GM19035 (cell line): ENCODE measurements around the gene PTMA.
"Not testable (repeated sequence)": the region's sequence is repeated elsewhere in the genome, so short reads cannot be mapped to it uniquely, and the experiment has no call there.

ENCODE experiments used
- ATAC-seq: cut with Tn5 transposase; IDR thresholded peaks from one replicate; pipeline ENCODE4 v1.9.1; 2021; ENCODE audit not compliant: unreplicated experiment

The PTMA gene

DNA sequence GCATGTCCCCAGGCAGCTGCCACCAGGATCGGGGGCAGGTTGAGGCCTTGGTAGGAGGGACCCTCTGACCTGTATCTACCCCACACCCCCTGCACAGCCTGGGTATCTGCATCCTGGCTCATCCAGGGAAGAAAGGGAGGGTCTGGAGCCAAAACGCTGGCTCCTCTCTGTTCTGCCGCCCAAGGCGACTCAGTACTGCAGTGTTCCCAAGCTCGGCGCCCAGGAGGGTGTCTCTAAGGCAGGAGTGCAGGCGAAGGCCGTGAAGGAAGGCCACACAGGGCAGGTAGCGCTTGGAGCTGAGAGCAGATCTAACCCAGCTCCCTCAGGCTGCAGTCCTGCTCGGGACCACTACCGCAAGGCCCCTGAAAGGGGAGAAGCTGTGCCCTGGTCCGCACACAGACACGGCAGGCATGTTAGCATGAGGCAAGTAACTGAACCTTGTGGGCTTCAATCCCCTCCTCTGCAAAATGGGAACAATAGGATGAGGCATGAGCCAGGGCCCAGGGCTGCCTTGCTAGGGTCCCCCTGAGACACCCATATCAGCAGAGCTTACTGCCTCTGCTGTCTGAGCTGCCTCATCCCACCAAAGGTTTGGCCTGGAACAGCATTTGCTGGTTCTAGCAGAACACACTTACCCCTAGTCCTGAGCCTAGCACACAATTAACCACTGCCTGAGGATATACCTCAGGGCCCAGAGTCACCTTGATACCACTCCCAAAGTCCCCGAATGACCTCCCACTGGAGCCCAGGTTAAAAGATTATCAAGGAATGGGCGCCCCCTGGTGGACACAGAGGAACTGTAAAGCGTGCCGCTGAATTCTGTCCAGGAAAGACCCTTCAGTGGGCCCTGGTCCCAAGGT, 6.5 kb downstream of the PTMA start:
- ATAC-seq = no peak

DNA sequence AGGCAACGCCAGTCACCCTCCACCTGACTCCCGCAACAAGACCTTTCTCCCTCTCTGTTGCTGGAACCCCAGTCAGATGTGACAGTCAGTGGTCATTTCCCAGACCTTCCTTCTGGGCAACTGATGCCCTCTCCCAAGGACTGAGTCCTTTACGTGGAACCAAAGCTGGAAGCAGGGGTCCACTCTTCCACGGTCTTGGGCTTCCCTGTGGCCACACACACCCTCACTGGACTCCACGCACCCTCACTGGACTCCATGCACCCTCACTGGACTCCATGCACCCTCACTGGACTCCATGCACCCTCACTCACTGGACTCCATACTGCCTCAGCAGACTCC, 7.1 kb downstream of the PTMA start:
- no peak for ATAC-seq

DNA sequence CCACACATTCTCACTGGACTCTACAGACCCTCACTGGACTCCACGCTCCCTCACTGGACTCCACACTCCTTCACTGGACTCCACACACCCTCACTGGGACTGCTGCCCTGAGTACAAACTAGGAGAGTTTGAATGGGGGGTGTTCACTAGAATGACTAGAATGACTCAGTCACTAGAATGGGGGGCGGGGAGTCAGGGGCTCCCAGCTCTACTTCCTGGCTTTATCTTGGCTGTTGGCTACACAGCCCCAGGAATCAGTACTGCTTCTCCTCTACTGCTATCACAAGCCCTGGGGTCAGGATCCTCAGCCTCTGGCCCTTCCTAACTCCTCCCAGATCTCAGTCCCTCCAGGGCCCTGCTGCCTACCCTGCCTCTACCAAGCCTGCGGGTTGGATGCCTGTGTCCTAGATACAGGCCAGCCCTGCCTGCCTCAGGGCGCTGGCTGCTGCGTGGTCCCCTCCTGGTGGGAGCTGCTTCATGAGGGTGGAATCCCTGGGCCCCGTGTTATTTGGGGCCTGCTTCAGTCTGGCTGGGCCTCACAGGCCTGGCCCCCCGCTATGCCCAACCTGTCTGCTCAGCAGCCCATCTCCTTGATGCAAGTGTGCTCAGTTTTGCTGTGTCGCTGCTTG, 7.8 kb downstream of the PTMA start:
- no peak for ATAC-seq

DNA sequence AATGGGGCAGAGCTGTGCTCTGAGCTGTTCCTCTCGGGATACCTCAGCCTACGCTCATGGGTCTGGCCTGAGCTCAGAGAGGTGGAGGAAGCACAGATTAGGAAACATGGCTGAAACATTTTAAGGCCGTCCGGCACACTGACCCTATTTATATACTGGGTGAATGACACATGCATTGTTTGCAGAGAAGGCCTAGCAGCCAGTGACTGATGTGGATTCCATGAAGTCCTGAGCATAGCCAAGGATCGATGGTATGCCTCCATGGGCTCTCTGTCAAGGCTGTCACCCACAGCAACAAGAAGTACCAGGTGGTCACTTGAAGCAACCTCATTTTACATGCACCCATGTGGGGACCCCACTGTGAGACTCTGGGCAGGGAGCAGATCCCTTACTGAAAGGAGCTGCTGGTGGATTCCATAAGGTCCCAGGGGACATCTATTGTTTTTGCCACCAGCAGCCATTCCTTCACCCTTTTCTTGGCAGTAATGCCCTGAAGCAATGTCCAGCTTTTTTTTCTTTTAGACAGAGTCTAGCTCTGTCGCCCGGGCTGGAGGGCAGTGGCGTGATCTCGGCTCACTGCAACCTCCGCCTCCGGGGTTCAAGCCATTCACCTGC, 8.4 kb downstream of the PTMA start:
- ATAC-seq = no peak

DNA sequence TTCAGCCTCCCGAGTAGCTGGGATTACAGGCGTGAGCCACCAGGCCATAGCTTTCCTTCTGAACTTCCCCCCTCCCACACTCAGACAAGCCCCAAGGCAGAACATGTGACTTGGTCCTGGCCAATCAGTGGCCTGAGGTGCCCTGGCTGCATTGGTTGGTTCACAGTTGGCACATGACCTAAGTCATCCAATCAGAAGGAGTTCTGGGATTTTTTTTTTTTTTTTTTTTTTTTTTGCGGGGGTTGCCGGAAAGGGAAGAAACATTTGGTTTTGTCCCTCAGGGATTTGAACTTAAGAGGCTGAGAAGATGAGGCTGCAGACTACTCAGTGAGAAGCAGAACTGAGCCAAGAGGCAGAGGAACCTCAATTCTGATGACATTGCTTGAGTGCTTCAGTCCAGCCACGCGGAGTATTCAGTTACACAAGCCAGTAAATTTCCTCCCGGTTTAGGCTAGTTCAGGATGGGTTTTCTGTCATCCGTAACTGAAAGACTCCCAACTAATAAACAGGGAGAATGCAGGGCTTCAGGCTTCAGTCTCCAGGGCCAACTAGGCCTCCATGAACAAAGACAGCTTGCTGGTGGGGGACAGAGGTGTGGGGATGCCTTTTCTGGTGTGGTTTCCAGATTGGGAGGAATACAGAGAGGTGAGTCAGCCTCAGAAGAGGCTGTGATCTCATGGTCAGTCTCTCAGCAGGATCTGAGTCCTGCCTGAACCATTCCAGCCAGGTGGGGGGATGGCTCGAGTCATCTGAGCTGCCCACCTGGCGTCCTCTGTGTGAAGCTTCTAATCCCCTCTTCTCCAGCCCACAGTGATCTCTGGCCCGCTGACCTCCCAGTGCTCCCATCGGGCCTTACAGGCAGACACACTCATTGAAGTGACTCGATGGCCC, 9.2 kb downstream of the PTMA start:
- no peak for ATAC-seq

DNA sequence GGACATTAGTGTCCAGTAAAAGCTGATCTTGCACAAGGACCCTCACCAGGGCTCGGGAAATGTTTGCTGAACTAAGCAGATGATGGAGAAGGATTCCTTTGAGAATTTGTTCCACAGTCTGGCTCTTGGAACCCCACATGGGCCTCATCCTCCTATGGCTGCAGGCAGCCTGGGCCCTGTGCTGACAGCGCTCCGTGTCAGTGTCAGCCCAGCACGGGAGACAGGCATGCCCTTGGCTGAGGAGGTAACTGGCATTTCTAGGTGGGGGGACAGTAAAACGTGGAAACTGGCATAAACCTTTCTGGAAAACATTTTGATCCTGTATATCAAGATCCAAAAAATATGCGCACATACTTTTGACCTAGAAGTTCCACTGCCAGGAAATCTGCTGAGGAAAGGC, 10.5 kb downstream of the PTMA start:
- no peak for ATAC-seq

DNA sequence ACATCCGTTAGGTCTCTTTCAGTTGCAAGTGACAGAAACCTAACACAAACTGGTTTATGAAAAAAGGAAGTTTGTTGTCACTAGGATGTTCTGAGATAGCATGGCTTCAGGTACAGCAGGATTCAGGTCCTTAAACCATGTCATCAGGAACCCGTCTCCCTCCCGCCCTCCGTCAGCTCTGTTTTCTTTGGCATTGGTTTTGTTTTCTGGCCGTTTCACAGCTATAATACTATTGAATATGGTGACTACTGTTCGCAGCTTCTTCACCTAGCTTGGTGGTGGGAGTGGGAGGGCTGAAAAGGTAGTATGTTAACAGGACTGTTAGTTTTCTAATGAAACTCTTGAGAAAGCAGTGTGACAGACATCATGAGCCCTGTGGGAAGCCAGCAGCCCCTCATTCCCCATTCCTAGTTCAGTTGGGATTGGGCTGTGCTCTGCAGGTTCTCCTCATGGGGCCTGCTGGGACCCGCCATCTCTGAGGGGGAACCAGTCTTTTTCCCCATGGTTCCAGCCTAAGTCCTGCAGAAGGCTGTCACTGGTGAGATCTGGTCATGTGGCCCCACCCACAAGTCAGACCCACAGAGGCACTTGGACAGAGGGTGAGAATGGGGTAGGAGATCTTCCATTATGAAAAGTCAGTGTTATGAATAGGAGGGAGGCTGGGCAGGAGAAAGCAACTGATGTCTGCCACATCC, 12.1 kb downstream of the PTMA start:
- ATAC-seq = peak; percentile 9

DNA sequence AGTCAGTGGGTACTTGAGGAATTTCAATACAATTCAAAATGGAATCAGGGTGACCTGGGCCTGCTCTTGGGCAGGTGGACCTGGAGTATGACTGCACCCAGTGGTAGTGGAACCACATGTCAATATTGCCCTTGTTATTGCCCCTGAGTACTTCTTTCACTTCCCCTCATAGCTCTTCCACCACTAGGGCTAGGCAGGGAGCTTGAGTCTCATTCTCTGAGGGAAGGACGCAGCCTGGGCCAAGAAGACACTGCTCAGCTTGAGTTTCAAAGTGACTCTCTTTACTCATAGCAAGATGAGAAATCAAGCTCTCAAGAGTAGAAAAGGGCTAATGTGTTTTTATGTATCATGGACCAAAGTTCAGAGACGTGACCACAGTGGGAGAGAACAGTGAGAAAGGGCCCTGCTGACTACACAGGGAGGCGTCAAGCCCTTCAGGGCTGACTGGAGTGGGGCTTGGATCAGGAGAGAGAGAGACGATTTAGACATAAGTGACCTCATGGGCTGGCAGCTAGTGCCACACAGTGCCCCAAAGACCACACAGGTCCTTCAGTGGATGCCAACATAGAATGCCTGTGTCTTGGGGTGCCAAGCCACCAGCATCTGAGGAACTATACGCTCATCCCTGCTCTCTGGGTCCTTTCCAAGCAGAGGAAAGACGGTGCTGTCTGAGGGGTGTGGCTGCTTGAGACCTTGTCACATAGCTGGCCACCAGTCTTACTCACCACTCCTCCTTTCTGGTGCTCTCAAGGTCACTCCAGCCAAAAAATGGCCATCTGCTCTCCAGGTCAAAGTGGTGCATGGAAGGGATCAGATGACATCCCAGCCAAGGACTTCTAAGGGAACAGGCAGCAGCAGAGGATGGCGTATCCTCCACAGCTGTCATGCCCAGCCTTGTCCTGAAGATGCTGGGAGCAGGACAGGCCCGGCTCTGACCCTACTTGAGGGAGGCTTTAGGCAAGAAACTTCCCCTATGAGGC, 13.0 kb downstream of the PTMA start:
- peak; percentile 78 for ATAC-seq

DNA sequence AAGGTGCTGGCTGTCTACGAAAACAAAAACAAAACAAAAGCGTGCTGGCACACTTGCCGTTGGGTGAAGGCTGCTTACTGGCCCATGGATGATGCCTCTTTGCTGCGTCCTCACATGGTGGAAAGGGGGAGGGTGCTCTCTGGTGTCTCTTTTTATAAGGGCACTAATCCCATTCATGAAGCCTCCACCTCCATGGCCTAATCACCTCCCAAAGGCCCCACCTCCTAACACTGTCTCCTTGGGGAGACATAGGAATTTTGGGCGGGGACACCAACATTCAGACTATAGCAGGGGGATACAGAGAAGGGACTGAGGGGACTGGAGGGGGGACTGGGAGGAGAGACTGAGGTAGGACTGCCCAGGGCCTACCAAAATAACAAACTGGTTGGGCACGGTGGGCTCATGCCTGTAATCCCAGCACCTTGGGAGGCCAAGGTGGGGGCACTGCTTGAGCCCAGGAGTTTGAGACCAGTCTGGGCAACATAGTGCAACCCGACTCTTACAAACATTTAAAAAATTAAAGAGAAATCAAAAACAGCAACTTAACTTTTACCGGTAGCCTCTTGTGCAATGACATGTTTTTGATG, 14.5 kb downstream of the PTMA start:
- ATAC-seq = no peak

DNA sequence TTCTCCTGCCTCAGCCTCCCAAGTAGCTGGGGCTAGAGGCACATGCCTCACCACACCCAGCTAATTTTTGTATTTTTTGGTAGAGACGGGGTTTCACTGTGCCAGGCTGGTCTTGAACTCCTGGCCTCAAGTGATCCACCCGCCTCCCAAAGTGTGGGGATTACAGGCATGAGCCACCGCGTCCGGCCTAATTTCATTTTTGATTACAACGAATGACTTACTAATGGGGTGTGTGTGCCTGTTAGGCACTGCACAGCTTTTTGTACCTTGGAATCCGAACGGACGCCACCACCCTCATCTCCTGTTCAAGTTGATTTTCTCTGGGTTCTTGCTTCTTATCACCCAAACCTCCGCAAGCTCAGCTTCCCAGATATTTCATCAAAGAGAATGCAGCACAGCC, 17.2 kb downstream of the PTMA start:
- ATAC-seq = no peak

DNA sequence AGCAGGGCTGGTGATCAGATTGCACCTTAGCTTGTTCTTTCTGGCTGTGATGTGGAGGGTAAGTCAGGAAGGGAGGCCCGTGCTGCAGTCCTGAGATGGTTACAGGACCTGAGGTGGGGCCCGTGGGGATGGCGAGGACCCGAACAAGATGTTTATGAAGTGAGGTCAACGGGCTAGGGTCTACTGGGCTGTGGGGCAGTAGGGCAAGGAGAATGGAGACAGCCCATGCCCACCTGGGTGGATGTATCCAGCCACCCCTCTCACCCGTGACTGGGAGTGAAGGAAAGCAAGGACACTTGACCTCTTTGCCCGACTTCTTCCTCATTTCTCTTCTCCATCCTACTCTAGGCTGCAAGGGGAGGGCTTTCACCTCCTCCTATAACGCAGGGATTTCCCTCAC, 18.0 kb downstream of the PTMA start:
- no peak for ATAC-seq

DNA sequence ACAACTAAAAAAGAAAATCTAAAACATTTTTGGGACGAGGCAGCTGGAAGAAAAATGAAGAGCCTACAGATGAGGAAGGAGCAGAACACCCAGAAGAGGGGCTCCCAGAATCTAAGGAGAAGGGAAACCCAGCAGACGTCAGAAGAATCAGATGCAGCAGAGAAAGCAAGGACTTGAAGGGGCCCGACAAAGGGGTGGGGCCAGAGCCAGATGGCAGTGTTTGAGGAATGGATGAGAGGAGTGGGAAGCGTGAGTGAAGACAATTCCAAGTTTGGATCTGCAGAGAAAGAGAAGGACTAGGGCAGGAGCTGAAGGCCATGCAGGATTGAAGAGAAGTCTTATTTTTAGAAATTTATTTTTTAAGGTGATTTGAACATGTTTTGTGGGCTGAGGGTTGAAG, 19.3 kb downstream of the PTMA start:
- no peak for ATAC-seq

DNA sequence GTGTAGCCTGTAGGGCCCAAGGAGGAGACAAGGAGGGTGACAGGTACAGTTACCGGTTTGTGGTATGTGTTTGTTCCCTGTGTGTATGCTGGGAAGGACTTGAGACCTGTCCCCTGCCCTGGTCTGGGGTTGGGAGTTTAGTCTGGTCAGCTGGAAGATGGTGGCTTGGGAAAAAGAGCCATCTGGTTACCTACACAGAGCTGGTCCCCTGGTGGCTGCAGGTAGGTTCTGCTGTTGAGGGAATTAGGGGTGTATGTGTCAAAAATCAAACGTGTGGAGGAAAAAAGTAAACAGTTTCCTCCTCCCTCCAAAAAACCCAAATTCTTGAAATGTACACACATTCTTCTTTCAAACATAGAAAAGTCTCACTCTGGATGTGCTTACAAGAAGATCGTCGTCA, 24.3 kb downstream of the PTMA start:
- ATAC-seq = no peak

DNA sequence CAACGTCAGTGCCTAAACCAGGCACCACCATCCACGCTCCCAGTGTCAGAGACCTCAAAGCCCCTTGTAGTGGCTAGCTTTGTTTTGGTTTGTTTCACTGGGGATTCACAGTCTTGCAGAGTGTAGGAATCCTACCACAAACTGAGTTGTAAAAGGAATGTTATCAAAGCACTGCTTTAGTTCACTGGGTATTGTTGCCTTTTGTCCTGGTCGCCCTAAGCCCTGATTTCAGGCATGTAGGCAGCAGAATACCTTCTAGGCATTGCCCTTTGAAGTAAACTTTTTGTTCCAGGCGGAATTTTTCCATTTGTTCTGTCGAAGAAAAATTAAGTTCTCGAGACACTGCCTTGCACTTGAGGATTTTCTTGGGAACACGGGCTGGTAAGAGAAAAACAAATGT, 29.4 kb downstream of the PTMA start:
- ATAC-seq = no peak

DNA sequence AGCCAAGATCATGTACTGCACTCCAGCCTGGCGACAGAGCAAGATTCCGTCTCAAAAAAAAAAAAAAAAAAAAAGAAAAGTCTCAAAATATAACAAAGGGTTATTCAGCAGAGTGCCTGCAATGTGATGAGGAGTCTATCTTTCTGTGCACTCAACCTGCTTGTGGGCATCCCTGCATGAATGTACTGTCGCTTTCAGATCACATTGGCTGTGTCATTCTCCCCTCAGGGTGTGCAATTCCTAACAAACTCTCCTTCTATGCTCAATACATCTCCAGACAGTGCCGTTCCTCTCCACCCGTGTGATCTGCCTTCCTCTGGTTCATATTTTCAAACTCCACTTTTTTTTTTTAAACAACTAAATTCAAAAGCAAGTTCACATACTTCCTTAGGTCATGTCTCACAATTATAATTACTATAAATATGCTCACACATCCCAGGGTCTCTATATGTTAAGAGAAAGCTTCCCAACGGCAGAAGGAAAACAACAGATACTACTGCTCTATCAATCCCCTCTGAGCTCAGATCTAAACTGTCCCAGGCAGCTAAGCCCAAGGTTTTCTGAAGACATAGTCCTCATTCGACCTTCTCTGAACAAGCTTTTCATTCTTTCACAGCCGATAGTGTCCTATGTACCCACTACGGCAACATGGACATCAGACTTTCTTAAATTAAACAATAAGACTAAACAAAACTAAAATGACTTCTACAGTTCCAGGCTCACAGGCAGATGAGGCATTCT, 35.2 kb downstream of the PTMA start:
- no peak for ATAC-seq

DNA sequence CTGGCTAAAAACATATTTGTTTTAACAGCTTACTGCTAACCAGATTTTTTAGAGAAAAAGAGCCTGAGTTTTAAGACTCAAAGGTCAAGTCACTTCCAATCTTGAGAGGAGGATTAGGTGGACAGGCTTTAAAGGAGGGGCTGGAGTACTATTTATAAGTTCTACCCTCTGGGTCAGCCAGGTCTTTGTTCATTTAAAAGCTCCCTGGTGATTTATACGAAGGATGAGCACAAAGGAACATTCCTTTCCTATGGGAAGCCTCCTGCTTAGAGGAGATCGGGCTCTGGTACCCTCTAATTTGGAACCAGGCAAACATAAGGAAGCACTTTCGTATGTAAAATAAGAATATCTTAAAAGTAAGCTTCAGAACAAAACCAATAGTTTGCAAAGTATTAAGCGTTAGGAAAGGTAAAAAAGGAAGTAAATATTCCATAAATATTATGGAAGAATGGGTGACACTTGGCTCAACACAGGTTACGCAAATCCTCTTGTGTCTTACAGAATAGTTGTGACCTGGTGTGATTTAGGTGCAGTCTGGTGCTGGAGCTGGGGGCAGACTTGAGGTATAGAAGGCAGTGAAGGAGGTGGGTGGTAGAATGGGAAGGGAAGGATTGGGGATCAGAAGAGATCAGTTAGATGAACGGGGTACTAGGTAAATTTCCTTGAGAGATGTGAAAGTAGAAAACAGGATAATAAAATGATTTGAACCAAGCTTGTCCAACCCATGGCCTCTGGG, 37.1 kb downstream of the PTMA start:
- ATAC-seq = no peak

DNA sequence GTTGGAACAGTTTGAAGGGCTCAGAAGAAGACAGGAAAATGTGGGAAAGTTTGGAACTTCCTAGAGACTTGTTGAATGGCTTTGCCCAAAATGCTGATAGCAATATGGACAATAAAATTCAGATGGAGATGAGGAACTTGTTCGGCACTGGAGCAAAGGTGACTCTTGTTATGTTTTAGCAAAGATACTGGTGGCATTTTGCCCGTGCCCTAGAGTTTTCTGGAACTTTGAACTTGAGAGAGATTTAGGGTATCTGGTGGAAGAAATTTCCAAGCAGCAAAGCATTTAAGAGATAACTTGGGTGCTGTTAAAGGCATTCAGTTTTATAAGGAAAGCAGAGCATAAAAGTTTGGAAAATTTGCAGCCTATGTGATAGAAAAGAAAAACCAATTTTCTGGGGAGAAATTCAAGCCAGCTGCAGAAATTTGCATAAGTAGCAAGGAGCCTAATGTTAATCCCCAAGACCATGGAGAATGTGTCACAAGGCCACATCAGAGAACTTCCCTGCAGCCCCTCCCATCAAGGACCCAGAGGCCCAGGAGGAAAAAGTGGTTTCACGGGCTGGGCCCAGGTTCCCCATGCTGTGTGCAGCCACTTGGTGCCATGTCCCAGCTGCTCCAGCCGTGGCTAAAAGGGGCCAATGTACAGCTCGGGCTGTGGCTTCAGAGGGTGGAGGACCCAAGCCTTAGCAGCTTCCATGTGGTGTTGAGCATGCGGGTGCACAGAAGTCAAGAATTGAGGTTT, 40.0 kb downstream of the PTMA start:
- not testable (repeated sequence) for ATAC-seq
